Endothelial cell of umbilical vein (primary cell): ENCODE measurements around the gene CPLANE2. TPM values are rescaled to one million over a fixed set of nuclear protein-coding genes. Genes with fewer than 3 reads are reported as not detected.

Experiments
- BruUV-seq: library from RNA; stranded (reverse); fragments of 400-500 nt; replicated peaks from 2 replicates; lab custom pipeline; 2021; lab: Mats Ljungman, UMichigan
- CTCF ChIA-PET: fragments of 300-600, 350-600 bp; sonication (Branson Sonifier 250); formaldehyde crosslinking; loops from one replicate; lab custom pipeline; 2021; ENCODE audit warnings: antibody characterized with exemption, inconsistent platforms; lab: Charles Lee
- POLR2A ChIA-PET: fragments of 300-600, 350-600 bp; sonication (Branson Sonifier 250); formaldehyde crosslinking; loops from one replicate; lab custom pipeline; 2021; ENCODE audit warnings: antibody characterized with exemption, inconsistent platforms; lab: Charles Lee
- DNase-seq: peaks from one replicate; pipeline ENCODE4 v3.0.0-alpha.2; 2011; ENCODE audit warnings: low read depth, low spot score
- FAIRE-seq: peaks from 2 replicates; lab custom pipeline; 2011; peaks lifted over from hg19 to GRCh38; lab: Jason Lieb, UNC
- H2AFZ ChIP-seq: 2 replicates; pipeline ENCODE4 v1.6.0; 2012; ENCODE audit warnings: low read depth, low read length, control low read depth, inconsistent platforms
- H3K27ac ChIP-seq: 2 replicates; pipeline ENCODE4 v1.5.1; 2011; ENCODE audit warnings: low read depth, mild to moderate bottlenecking, control low read depth, low read length, moderate library complexity; ENCODE audit not compliant: insufficient read depth
- H3K27me3 ChIP-seq, 2 experiments: 2 replicates each; pipeline versions ENCODE4 v1.6.0 to v1.6.1; 2011; ENCODE audit warnings: low read length in 2 of 2, mixed read lengths in 1 of 2; ENCODE audit not compliant: control insufficient read depth in 2 of 2, insufficient read depth in 2 of 2
- H3K36me3 ChIP-seq, 2 experiments: 2 replicates in 1 of 2; 3 replicates in 1 of 2; pipeline ENCODE4 v1.5.1; 2011; ENCODE audit warnings: low read length in 2 of 2, mild to moderate bottlenecking in 1 of 2, moderate library complexity in 1 of 2; ENCODE audit not compliant: control insufficient read depth in 2 of 2, insufficient read depth in 2 of 2; ENCODE audit errors: extremely low read depth in 1 of 2
- H3K4me1 ChIP-seq: 3 replicates; pipeline ENCODE4 v1.5.1; 2011; ENCODE audit warnings: mild to moderate bottlenecking, low read length; ENCODE audit not compliant: control insufficient read depth, insufficient read depth; ENCODE audit errors: extremely low read depth
- H3K4me2 ChIP-seq: 2 replicates; pipeline ENCODE4 v1.6.1; 2011; ENCODE audit warnings: low read length, control low read depth, mixed read lengths; ENCODE audit not compliant: insufficient read depth
- H3K4me3 ChIP-seq, 3 experiments: fragments of 200-600 bp in 1 of 3; sonication (generic), shearing (Covaris generic) in 1 of 3; replicated peaks in 1 of 3; 2 replicates each; pipeline ENCODE4 v1.5.1; 2011 to 2016; ENCODE audit warnings: control low read depth in 3 of 3, low read length in 3 of 3, mild to moderate bottlenecking in 2 of 3, inconsistent platforms in 1 of 3, low read depth in 1 of 3, moderate library complexity in 1 of 3; ENCODE audit not compliant: insufficient read depth in 1 of 3
- H3K79me2 ChIP-seq: 2 replicates; pipeline ENCODE4 v1.6.0; 2012; ENCODE audit warnings: low read length, inconsistent platforms; ENCODE audit not compliant: control insufficient read depth, insufficient read depth
- H3K9ac ChIP-seq: replicated peaks from 2 replicates; pipeline ENCODE3; 2011; ENCODE audit warnings: low read length, control low read depth; ENCODE audit not compliant: insufficient read depth; ENCODE audit errors: extremely low read depth
- H3K9me1 ChIP-seq: replicated peaks from 3 replicates; pipeline ENCODE4 v1.6.0; 2011; ENCODE audit warnings: mild to moderate bottlenecking, low read length; ENCODE audit not compliant: control insufficient read depth, insufficient read depth; ENCODE audit errors: extremely low read depth
- H3K9me3 ChIP-seq: replicated peaks from 2 replicates; pipeline ENCODE4 v1.5.1; 2012; ENCODE audit warnings: low read length, inconsistent platforms; ENCODE audit not compliant: control insufficient read depth, insufficient read depth
- H4K20me1 ChIP-seq: replicated peaks from 2 replicates; pipeline ENCODE3; 2011; ENCODE audit warnings: mild to moderate bottlenecking, low read length; ENCODE audit not compliant: control insufficient read depth, insufficient read depth; ENCODE audit errors: extremely low read depth
- EZH2 ChIP-seq: IDR thresholded peaks from 2 replicates; pipeline ENCODE4 v1.6.1; 2012; ENCODE audit warnings: borderline replicate concordance, low read depth, mild to moderate bottlenecking, moderate library complexity, low read length, inconsistent platforms; ENCODE audit not compliant: severe bottlenecking
- FOS ChIP-seq: IDR thresholded peaks from 2 replicates; pipeline ENCODE4 v1.6.1; 2011; ENCODE audit warnings: mild to moderate bottlenecking, low read length, moderate library complexity, borderline replicate concordance; ENCODE audit not compliant: insufficient read depth
- GATA2 ChIP-seq: IDR thresholded peaks from 2 replicates; pipeline ENCODE4 v1.7.0; 2011; ENCODE audit warnings: low read depth, mild to moderate bottlenecking, moderate library complexity, mixed read lengths, low read length; ENCODE audit not compliant: insufficient read length, insufficient read depth
- JUN ChIP-seq: IDR thresholded peaks from 2 replicates; pipeline ENCODE4 v1.6.1; 2011; ENCODE audit warnings: borderline replicate concordance, low read depth; ENCODE audit not compliant: insufficient read length, insufficient read depth
- MYC ChIP-seq: IDR thresholded peaks from one replicate; pipeline ENCODE4 v1.6.1; 2011; ENCODE audit warnings: mild to moderate bottlenecking, low read depth, low read length
- POLR2A ChIP-seq: IDR thresholded peaks from 2 replicates; pipeline ENCODE4 v1.6.1; 2012; ENCODE audit warnings: low read depth, mild to moderate bottlenecking, control low read depth, low read length
- POLR2AphosphoS5 ChIP-seq: IDR thresholded peaks from 2 replicates; pipeline ENCODE4 v1.6.1; 2012; ENCODE audit warnings: low read depth, mild to moderate bottlenecking, control low read depth, low read length, moderate library complexity; ENCODE audit not compliant: insufficient read depth
- dilution Hi-C: fragments of 300-500 bp; cut with MboI; formaldehyde crosslinking; loops from one replicate; pipeline ENCODE4 v1.15.0; 2019; ENCODE audit warnings: low sequenced_read_pairs; ENCODE audit not compliant: extremely low pct_ligation_motif_present
- intact Hi-C: fragments of 100-400 bp; cut with micrococcal nuclease; formaldehyde crosslinking; loops from one replicate; pipeline ENCODE4 v1.10.0; 2022
- polyA plus RNA-seq, 4 experiments: library from polyadenylated mRNA; depleted of rRNA in 3 of 4; stranded (reverse) in 3 of 4; unstranded in 1 of 4; fragments of >200 nt; gene quantifications; 2 replicates each; pipeline versions ENCODE4 v1.2.1 to v1.2.3, GENCODE V29; 2011 to 2012; ENCODE audit warnings: missing spikeins in 1 of 4
- total RNA-seq: library from RNA; stranded (reverse); gene quantifications from 2 replicates; pipeline ENCODE4 v1.2.3, GENCODE V29; 2021
- TF ChIP-seq, protein P1 (sequence below): IDR thresholded peaks from 2 replicates; pipeline ENCODE4 v1.6.1; 2011; ENCODE audit not compliant: insufficient read depth, insufficient read length
- TF ChIP-seq, protein P2 (sequence below), 2 donors: IDR thresholded peaks; 1 replicate in 1 of 2; 2 replicates in 1 of 2; pipeline ENCODE4 v1.5.1; 2011; ENCODE audit warnings: low read length in 2 of 2, mild to moderate bottlenecking in 2 of 2, moderate library complexity in 2 of 2, control low read depth in 1 of 2, inconsistent platforms in 1 of 2, low read depth in 1 of 2; ENCODE audit not compliant: insufficient read depth in 1 of 2; ENCODE audit errors: extremely low read depth in 1 of 2

Gene CPLANE2
- total and polyA plus RNA-seq, 2 donors (not counting 3 experiments of a cell fraction or from before 2014, with no cell fraction given), result 3.9 to 4.6 TPM

DNA sequence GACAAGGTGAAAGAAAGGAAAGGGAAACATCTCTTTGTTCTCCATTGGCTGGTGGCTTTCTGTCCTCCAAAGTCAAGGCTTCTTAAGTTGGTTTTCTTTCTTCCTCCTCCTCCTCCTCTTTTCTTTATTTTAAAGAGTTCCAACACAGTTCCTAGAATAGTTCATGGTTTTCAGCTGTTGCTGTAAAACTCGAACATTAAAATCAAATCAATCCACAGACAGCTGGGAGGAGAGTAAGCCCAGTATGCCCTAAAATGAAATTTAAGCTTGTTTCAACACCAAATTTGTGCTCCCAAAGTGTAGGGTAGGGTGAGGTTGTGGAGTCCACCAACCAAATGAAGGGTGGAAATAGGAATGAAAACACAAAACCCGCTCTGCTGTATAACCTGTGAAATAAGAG lies 10.5 kb upstream of the CPLANE2 start:
- no peaks in the 10 kb centered on the region for H3K9me3 ChIP-seq
- no peaks in the 10 kb centered on the region for H4K20me1 ChIP-seq
- TF ChIP-seq EZH2, result no peak
- no peak for TF ChIP-seq POLR2A
- TF ChIP-seq FOS, result no peak
- TF ChIP-seq, protein P1, sequence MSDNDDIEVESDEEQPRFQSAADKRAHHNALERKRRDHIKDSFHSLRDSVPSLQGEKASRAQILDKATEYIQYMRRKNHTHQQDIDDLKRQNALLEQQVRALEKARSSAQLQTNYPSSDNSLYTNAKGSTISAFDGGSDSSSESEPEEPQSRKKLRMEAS, result no peak
- TF ChIP-seq MYC, result no peak
- TF ChIP-seq JUN, result no peak
- TF ChIP-seq GATA2, result no peak
- TF ChIP-seq, protein P2, sequence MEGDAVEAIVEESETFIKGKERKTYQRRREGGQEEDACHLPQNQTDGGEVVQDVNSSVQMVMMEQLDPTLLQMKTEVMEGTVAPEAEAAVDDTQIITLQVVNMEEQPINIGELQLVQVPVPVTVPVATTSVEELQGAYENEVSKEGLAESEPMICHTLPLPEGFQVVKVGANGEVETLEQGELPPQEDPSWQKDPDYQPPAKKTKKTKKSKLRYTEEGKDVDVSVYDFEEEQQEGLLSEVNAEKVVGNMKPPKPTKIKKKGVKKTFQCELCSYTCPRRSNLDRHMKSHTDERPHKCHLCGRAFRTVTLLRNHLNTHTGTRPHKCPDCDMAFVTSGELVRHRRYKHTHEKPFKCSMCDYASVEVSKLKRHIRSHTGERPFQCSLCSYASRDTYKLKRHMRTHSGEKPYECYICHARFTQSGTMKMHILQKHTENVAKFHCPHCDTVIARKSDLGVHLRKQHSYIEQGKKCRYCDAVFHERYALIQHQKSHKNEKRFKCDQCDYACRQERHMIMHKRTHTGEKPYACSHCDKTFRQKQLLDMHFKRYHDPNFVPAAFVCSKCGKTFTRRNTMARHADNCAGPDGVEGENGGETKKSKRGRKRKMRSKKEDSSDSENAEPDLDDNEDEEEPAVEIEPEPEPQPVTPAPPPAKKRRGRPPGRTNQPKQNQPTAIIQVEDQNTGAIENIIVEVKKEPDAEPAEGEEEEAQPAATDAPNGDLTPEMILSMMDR (IDR thresholded peaks at IDR 0.05; ENCODE audit: extremely low read depth in 1 of 2, insufficient read depth in 1 of 2, low read depth in 1 of 2, low read length in 2 of 2), result no peak
- TF ChIP-seq POLR2AphosphoS5, result no peak
- no peaks in the 10 kb centered on the region for H3K9me1 ChIP-seq
- no peak overlapping the region for H3K4me2 ChIP-seq
- ChIA-PET POLR2A (no interaction called here), CTCF (interaction anchor here (1.4 to 9.5 kb wide), 4 partner anchors 107 to 169 kb away, joined by 3 to 179 read pairs (median 21); partner anchors contain the start of gene FAM131C)
- H2AFZ ChIP-seq, result no peak overlapping the region
- DNase-seq (no peak), FAIRE-seq (no peak)
- no peaks in the 10 kb centered on the region for H3K79me2 ChIP-seq
- no peak overlapping the region for H3K9ac ChIP-seq
- H3K4me3 ChIP-seq, result no peak overlapping the region
- intact Hi-C loops (no loop called here), dilution Hi-C loops (no loop called here)
- H3K27me3 ChIP-seq, result no peaks in the 10 kb centered on the region
- no peak overlapping the region for H3K27ac ChIP-seq
- no TSS peak for BruUV-seq
- peaks cover 29% of the 10 kb centered on the region for H3K4me1 ChIP-seq
- H3K36me3 ChIP-seq, result peaks cover 3 to 15% of the 10 kb centered on the region in 2 experiments
